ENCODE data around the gene CHSY1.
A peak's percentile ranks its signal among the peaks of the same experiment; 100 is the strongest.

CHSY1 gene

DNA sequence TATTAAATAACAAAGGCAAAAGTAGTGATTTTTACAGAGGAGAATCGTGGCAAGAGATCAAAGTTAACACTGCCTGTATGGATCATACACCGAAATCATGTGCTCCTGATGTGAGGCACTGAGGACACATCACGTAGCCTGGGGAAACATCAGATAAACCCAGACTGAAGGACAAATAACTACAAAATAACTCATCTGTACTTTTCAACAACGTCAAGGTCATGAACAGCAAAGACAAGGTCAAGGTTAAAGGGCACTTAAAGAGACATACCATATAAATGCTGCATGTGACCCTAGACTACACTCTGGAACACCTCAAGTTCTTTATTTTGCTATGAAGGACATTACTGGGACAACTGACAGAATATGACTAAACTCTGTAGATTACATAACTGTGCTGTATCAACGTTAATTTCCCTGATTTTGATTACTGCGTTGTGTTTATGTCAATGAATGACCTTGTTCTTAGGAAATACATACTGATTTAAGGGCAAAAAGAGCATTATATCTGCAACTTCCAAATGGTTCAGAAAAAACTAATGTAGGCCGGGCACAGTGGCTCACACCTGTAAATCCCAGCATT lies 48.1 kb downstream of the CHSY1 start:
- Histone ChIP-seq H3K18ac (ENCODE audit: low read depth in 1 of 2, low read length in 2 of 2) (no peak overlapping the region), H2BK12ac (ENCODE audit: low read length in 2 of 2) (no peak overlapping the region), H3K79me1 (replicated peaks; ENCODE audit: low read length, poor library complexity, severe bottlenecking) (no peaks in the 10 kb centered on the region), H3K4me1 (ENCODE audit: control insufficient read depth, insufficient read depth, low read depth, low read length) (peaks cover 22% of the 10 kb centered on the region), H3K27me3 (ENCODE audit: control insufficient read depth in 1 of 2, insufficient read depth in 1 of 2, low read length in 2 of 2) (no peaks in the 10 kb centered on the region), H2AFZ (ENCODE audit: low read depth, low read length) (no peak overlapping the region), H2BK15ac (ENCODE audit: low read depth, poor library complexity, severe bottlenecking) (no peak overlapping the region), H3K4ac (ENCODE audit: low read depth in 1 of 2, low read length in 2 of 2) (no peak overlapping the region), H2AK5ac (ENCODE audit: low read length, severe bottlenecking) (no peak overlapping the region), H3K9me3 (ENCODE audit: control insufficient read depth, low read length) (no peaks in the 10 kb centered on the region), H3K4me2 (ENCODE audit: low read length, poor library complexity, severe bottlenecking) (no peak overlapping the region), H3K23ac (ENCODE audit: low read length in 2 of 2) (no peak overlapping the region), H2BK5ac (ENCODE audit: low read depth, low read length, poor library complexity, severe bottlenecking) (no peak overlapping the region), H3K9ac (ENCODE audit: low read length) (no peak overlapping the region), H2BK120ac (ENCODE audit: low read depth, low read length) (no peak overlapping the region), H3K36me3 (ENCODE audit: control insufficient read depth in 1 of 2, insufficient read depth in 2 of 2, low read depth in 1 of 2, low read length in 2 of 2) (no peaks in the 10 kb centered on the region), H4K8ac (ENCODE audit: low read length) (no peak overlapping the region), H3K27ac (ENCODE audit: low read length, poor library complexity, severe bottlenecking) (no peak overlapping the region), H3K4me3 (ENCODE audit: insufficient read depth in 1 of 2, low read depth in 1 of 2, low read length in 2 of 2) (no peak overlapping the region), H3K14ac (ENCODE audit: low read length in 2 of 2) (no peak overlapping the region), H4K91ac (ENCODE audit: low read length) (no peak overlapping the region)
- DNase-seq: no peak
- WGBS: 87% methylated on average over 7 of the region's 7 CpGs

- Histone ChIP-seq H3K4me3 (ENCODE audit: insufficient read depth in 1 of 2, low read depth in 1 of 2, low read length in 2 of 2) (no peak overlapping the region), H2AFZ (ENCODE audit: low read depth, low read length) (no peak overlapping the region), H2BK15ac (ENCODE audit: low read depth, poor library complexity, severe bottlenecking) (no peak overlapping the region), H3K36me3 (ENCODE audit: control insufficient read depth in 1 of 2, insufficient read depth in 2 of 2, low read depth in 1 of 2, low read length in 2 of 2) (no peaks in the 10 kb centered on the region), H2BK12ac (ENCODE audit: low read length in 2 of 2) (no peak overlapping the region), H3K4me2 (ENCODE audit: low read length, poor library complexity, severe bottlenecking) (no peak overlapping the region), H3K79me1 (replicated peaks; ENCODE audit: low read length, poor library complexity, severe bottlenecking) (no peaks in the 10 kb centered on the region), H2BK5ac (ENCODE audit: low read depth, low read length, poor library complexity, severe bottlenecking) (no peak overlapping the region), H3K9me3 (ENCODE audit: control insufficient read depth, low read length) (no peaks in the 10 kb centered on the region), H3K9ac (ENCODE audit: low read length) (no peak overlapping the region), H2BK120ac (ENCODE audit: low read depth, low read length) (no peak overlapping the region), H2AK5ac (ENCODE audit: low read length, severe bottlenecking) (no peak overlapping the region), H3K27ac (ENCODE audit: low read length, poor library complexity, severe bottlenecking) (no peak overlapping the region), H4K91ac (ENCODE audit: low read length) (peak overlapping the region; percentile 55), H4K8ac (ENCODE audit: low read length) (peak overlapping the region; percentile 9), H3K14ac (ENCODE audit: low read length in 2 of 2) (no peak overlapping the region), H3K23ac (ENCODE audit: low read length in 2 of 2) (no peak overlapping the region), H3K4ac (ENCODE audit: low read depth in 1 of 2, low read length in 2 of 2) (no peak overlapping the region), H3K18ac (ENCODE audit: low read depth in 1 of 2, low read length in 2 of 2) (no peak overlapping the region), H3K4me1 (ENCODE audit: control insufficient read depth, insufficient read depth, low read depth, low read length) (peaks cover 28% of the 10 kb centered on the region), H3K27me3 (ENCODE audit: control insufficient read depth in 1 of 2, insufficient read depth in 1 of 2, low read length in 2 of 2) (no peaks in the 10 kb centered on the region)
- no peak for DNase-seq
- WGBS: 98% methylated on average over 4 of the region's 4 CpGs
Measured at GRCh38 chr15:101203029-101203573, 48.7 kb downstream of the CHSY1 start.

DNA sequence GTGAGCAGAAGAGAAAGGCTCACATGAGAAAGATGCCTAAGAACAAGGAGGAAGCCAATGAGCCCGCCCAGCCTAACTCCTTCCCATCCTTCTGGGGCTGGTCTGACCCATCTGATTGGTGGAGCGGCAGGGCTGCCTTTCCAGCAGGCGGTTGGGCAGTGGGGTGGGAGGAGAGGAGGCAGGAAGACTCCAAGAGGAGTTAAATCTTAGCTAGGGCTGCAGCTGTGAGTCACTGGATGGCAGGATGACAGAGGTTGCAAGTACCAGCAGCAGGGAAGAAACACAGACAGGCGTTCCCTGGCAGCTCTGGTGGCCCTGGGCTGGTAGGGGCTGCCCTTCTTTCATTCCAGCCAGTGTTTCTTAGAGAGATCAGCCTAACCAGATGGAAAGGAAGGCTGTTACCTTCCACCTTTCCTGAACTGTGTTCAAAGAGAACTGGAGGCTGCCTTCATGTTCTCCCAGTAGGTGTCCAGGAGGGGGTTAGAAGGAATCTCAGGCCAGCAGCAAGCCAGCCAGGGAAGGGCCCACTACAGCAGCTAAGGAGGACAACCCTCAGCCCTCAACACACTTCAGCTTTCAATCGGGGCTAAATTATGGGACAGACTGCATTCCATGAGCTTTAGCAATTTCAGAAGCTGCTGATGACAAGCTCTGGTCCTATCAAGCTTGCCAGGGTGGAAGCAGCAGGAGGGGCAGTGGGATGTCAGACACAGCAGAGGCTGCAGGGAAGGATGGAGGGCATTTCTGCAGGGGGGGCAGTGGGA lies 50.3 kb downstream of the CHSY1 start:
- Histone ChIP-seq H3K27ac (ENCODE audit: low read length, poor library complexity, severe bottlenecking) (peak overlapping the region; percentile 89), H3K9me3 (ENCODE audit: control insufficient read depth, low read length) (no peaks in the 10 kb centered on the region), H2AK5ac (ENCODE audit: low read length, severe bottlenecking) (no peak overlapping the region), H3K18ac (ENCODE audit: low read depth in 1 of 2, low read length in 2 of 2) (peak overlapping the region in 1 of 2 experiments; percentile 84), H4K8ac (ENCODE audit: low read length) (no peak overlapping the region), H3K14ac (ENCODE audit: low read length in 2 of 2) (no peak overlapping the region), H2BK5ac (ENCODE audit: low read depth, low read length, poor library complexity, severe bottlenecking) (no peak overlapping the region), H3K27me3 (ENCODE audit: control insufficient read depth in 1 of 2, insufficient read depth in 1 of 2, low read length in 2 of 2) (no peaks in the 10 kb centered on the region), H3K4ac (ENCODE audit: low read depth in 1 of 2, low read length in 2 of 2) (peak overlapping the region in 1 of 2 experiments; percentile 75), H3K23ac (ENCODE audit: low read length in 2 of 2) (no peak overlapping the region), H4K91ac (ENCODE audit: low read length) (no peak overlapping the region), H2AFZ (ENCODE audit: low read depth, low read length) (no peak overlapping the region), H3K36me3 (ENCODE audit: control insufficient read depth in 1 of 2, insufficient read depth in 2 of 2, low read depth in 1 of 2, low read length in 2 of 2) (no peaks in the 10 kb centered on the region), H3K4me2 (ENCODE audit: low read length, poor library complexity, severe bottlenecking) (peak overlapping the region; percentile 4), H3K4me3 (ENCODE audit: insufficient read depth in 1 of 2, low read depth in 1 of 2, low read length in 2 of 2) (peak overlapping the region in 1 of 2 experiments; percentile 58), H2BK15ac (ENCODE audit: low read depth, poor library complexity, severe bottlenecking) (no peak overlapping the region), H2BK120ac (ENCODE audit: low read depth, low read length) (no peak overlapping the region), H3K4me1 (ENCODE audit: control insufficient read depth, insufficient read depth, low read depth, low read length) (peaks cover 29% of the 10 kb centered on the region), H3K9ac (ENCODE audit: low read length) (peak overlapping the region; percentile 83), H2BK12ac (ENCODE audit: low read length in 2 of 2) (peak overlapping the region in 1 of 2 experiments; percentile 68), H3K79me1 (replicated peaks; ENCODE audit: low read length, poor library complexity, severe bottlenecking) (no peaks in the 10 kb centered on the region)
- peak; percentile 98 for DNase-seq
- WGBS: 0% methylated on average over 5 of the region's 5 CpGs

DNA sequence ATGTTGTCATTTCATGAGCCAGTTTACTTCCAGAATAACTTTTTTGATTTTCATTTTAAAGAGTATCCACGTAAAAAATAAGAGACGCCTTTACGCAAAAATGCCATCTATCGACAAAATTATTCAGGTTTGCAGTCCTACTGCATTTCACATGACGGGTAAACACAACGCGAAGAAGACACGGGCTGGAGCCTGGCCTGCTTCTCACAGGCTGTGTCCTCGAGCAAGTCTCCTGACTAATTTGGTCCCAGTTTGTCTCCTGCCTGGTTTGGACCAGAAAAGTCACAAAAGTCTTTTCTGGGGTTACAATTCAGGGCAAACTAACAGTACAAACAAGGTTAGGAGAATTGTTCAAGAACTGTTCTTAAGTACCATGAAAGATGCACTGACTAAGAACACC lies 51.7 kb downstream of the CHSY1 start:
- H2BK15ac ChIP-seq (ENCODE audit: low read depth, poor library complexity, severe bottlenecking): no peak overlapping the region
- no peaks in the 10 kb centered on the region for H3K79me1 ChIP-seq (replicated peaks; ENCODE audit: low read length, poor library complexity, severe bottlenecking)
- H2AK5ac ChIP-seq (ENCODE audit: low read length, severe bottlenecking): no peak overlapping the region
- no peak overlapping the region for H2BK120ac ChIP-seq (ENCODE audit: low read depth, low read length)
- H3K14ac ChIP-seq (ENCODE audit: low read length in 2 of 2): no peak overlapping the region
- H3K27me3 ChIP-seq (ENCODE audit: control insufficient read depth in 1 of 2, insufficient read depth in 1 of 2, low read length in 2 of 2): no peaks in the 10 kb centered on the region
- DNase-seq: no peak
- no peak overlapping the region for H4K8ac ChIP-seq (ENCODE audit: low read length)
- H2BK12ac ChIP-seq (ENCODE audit: low read length in 2 of 2): no peak overlapping the region
- H3K4me2 ChIP-seq (ENCODE audit: low read length, poor library complexity, severe bottlenecking): no peak overlapping the region
- no peak overlapping the region for H4K91ac ChIP-seq (ENCODE audit: low read length)
- no peak overlapping the region for H2BK5ac ChIP-seq (ENCODE audit: low read depth, low read length, poor library complexity, severe bottlenecking)
- WGBS: 70% methylated on average over 9 of the region's 9 CpGs
- no peaks in the 10 kb centered on the region for H3K36me3 ChIP-seq (ENCODE audit: control insufficient read depth in 1 of 2, insufficient read depth in 2 of 2, low read depth in 1 of 2, low read length in 2 of 2)
- no peak overlapping the region for H3K4me3 ChIP-seq (ENCODE audit: insufficient read depth in 1 of 2, low read depth in 1 of 2, low read length in 2 of 2)
- peaks cover 29% of the 10 kb centered on the region for H3K4me1 ChIP-seq (ENCODE audit: control insufficient read depth, insufficient read depth, low read depth, low read length)
- H3K27ac ChIP-seq (ENCODE audit: low read length, poor library complexity, severe bottlenecking): no peak overlapping the region
- no peak overlapping the region for H3K23ac ChIP-seq (ENCODE audit: low read length in 2 of 2)
- peak overlapping the region; percentile 78 for H3K9ac ChIP-seq (ENCODE audit: low read length)
- no peak overlapping the region for H2AFZ ChIP-seq (ENCODE audit: low read depth, low read length)
- H3K18ac ChIP-seq (ENCODE audit: low read depth in 1 of 2, low read length in 2 of 2): no peak overlapping the region
- H3K4ac ChIP-seq (ENCODE audit: low read depth in 1 of 2, low read length in 2 of 2): no peak overlapping the region
- no peaks in the 10 kb centered on the region for H3K9me3 ChIP-seq (ENCODE audit: control insufficient read depth, low read length)
